VCaP (cell line): ENCODE data around the gene CLCN6.

Experiments
- H3K27ac ChIP-seq: fragments of 450-650 bp; 2 replicates; pipeline ENCODE4 v1.5.1; 2017
- CTCF ChIP-seq: fragments of 450-650 bp; conservative IDR thresholded peaks from 2 replicates; pipeline ENCODE4 v1.5.1; 2017; ENCODE audit warnings: mild to moderate bottlenecking, moderate library complexity

The CLCN6 gene

GRCh38 chr1:11805422-11806306, at the start of gene CLCN6, which contains the start of gene MTHFR:
Gene CLCN6 (plus strand): TSS chr1:11806191. CDS start chr1:11806263, 72 bp downstream.
Gene MTHFR (minus strand): TSS chr1:11805964. CDS start chr1:11803116, 2,848 bp downstream.
- H3K27ac ChIP-seq = peak within 1 kb of the TSS; percentile 95
- TF ChIP-seq CTCF = no peak

GRCh38 chr1:11757047-11757446, 48.9 kb upstream of the CLCN6 start:
- H3K27ac ChIP-seq = no peak overlapping the region
- no peak for TF ChIP-seq CTCF

GRCh38 chr1:11759791-11760190, 46.2 kb upstream of the CLCN6 start:
- no peak for TF ChIP-seq CTCF
- H3K27ac ChIP-seq = no peak overlapping the region

GRCh38 chr1:11761285-11761684, 44.7 kb upstream of the CLCN6 start:
- H3K27ac ChIP-seq = no peak overlapping the region

GRCh38 chr1:11761988-11762406, 44.0 kb upstream of the CLCN6 start, which contains the start of gene C1orf167:
Gene C1orf167 (plus strand): TSS chr1:11762193. CDS start chr1:11764401, 2,208 bp downstream.
- TF ChIP-seq CTCF = no peak
- H3K27ac ChIP-seq = no peak within 1 kb of the TSS

More at GRCh38 chr1:11761285-11761684, 44.7 kb upstream of the CLCN6 start:
- no peak for TF ChIP-seq CTCF

GRCh38 chr1:11764115-11764514, 41.9 kb upstream of the CLCN6 start:
- TF ChIP-seq CTCF = no peak
- no peak overlapping the region; the same call in 1 of the 2 replicates for H3K27ac ChIP-seq

- H3K27ac ChIP-seq = no peak overlapping the region; the same call in 1 of the 2 replicates
- TF ChIP-seq CTCF = no peak
Observed at GRCh38 chr1:11764519-11764918, 41.5 kb upstream of the CLCN6 start.
